Measurements from ENCODE around the gene ZNF227.
"Not testable (repeated sequence)": the region's sequence is repeated elsewhere in the genome, so short reads cannot be mapped to it uniquely, and the experiment has no call there.

ZNF227 gene

GRCh38 chr19:44164673-44165512 is 47.4 kb upstream of the ZNF227 start, which contains the start of gene ZNF226:
Gene ZNF226 (plus strand): TSS chr19:44165100. CDS start chr19:44170081, 4,981 bp downstream.
- H3K79me2 ChIP-seq (ENCODE audit: insufficient read depth, low read length) = 0 out of 2 replicates have a peak, but pooled peaks cover 3% of the 10 kb centered on the region
- peaks cover 15% of the 10 kb centered on the region for H3K4me1 ChIP-seq (ENCODE audit: insufficient read depth, low read length, severe bottlenecking)
- no peaks in the 10 kb centered on the region for H4K20me1 ChIP-seq (ENCODE audit: insufficient read depth, low read length)
- TF ChIP-seq CTCF (IDR thresholded peaks at IDR 0.05; ENCODE audit: low read length) (no peak), EZH2 (IDR thresholded peaks at IDR 0.05; ENCODE audit: borderline replicate concordance, low read length) (no peak)
- no peaks in the 10 kb centered on the region for H3K27me3 ChIP-seq (ENCODE audit: insufficient read depth, low read length)
- peak within 1 kb of the TSS; percentile 68 for H3K4me3 ChIP-seq (ENCODE audit: low read depth, low read length, poor library complexity, severe bottlenecking)
- H2AFZ ChIP-seq (ENCODE audit: low read length) = peak within 1 kb of the TSS; percentile 50
- H3K36me3 ChIP-seq (ENCODE audit: insufficient read depth, low read length) = peaks cover 35% of the 10 kb centered on the region
- H3F3A ChIP-seq (ENCODE audit: insufficient read depth, low read length) = no peaks in the 10 kb centered on the region
- peak within 1 kb of the TSS; percentile 25 for H3K27ac ChIP-seq (ENCODE audit: low read depth, low read length, poor library complexity, severe bottlenecking)
- H3K9ac ChIP-seq (ENCODE audit: low read length) = peak within 1 kb of the TSS; percentile 76
- peaks cover 3% of the 10 kb centered on the region; the same call in 1 of the 2 replicates for H3K9me3 ChIP-seq (ENCODE audit: low read length)
- H3K9me2 ChIP-seq (ENCODE audit: low read depth, low read length) = no peaks in the 10 kb centered on the region
- peak within 1 kb of the TSS; percentile 98 for H3K4me2 ChIP-seq (ENCODE audit: low read length)

GRCh38 chr19:44170660-44171059 is 41.7 kb upstream of the ZNF227 start:
- not testable (repeated sequence) for H3F3A ChIP-seq (ENCODE audit: insufficient read depth, low read length); H3K79me2 ChIP-seq (ENCODE audit: insufficient read depth, low read length)

GRCh38 chr19:44176590-44176989 is 35.7 kb upstream of the ZNF227 start:
- Histone ChIP-seq H3K9me3 (ENCODE audit: low read length) (peaks cover 38% of the 10 kb centered on the region), H3K4me3 (ENCODE audit: low read depth, low read length, poor library complexity, severe bottlenecking) (no peak overlapping the region), H4K20me1 (ENCODE audit: insufficient read depth, low read length) (no peaks in the 10 kb centered on the region), H3K79me2 (ENCODE audit: insufficient read depth, low read length) (no peaks in the 10 kb centered on the region), H3K9me2 (ENCODE audit: low read depth, low read length) (no peaks in the 10 kb centered on the region), H3K27ac (ENCODE audit: low read depth, low read length, poor library complexity, severe bottlenecking) (no peak overlapping the region), H3K36me3 (ENCODE audit: insufficient read depth, low read length) (peaks cover 63% of the 10 kb centered on the region), H3F3A (ENCODE audit: insufficient read depth, low read length) (no peaks in the 10 kb centered on the region), H3K27me3 (ENCODE audit: insufficient read depth, low read length) (no peaks in the 10 kb centered on the region), H3K4me2 (ENCODE audit: low read length) (no peak overlapping the region), H2AFZ (ENCODE audit: low read length) (no peak overlapping the region), H3K9ac (ENCODE audit: low read length) (no peak overlapping the region), H3K4me1 (ENCODE audit: insufficient read depth, low read length, severe bottlenecking) (no peaks in the 10 kb centered on the region)
- TF ChIP-seq CTCF (IDR thresholded peaks at IDR 0.05; ENCODE audit: low read length) (no peak), EZH2 (IDR thresholded peaks at IDR 0.05; ENCODE audit: borderline replicate concordance, low read length) (no peak)

More at GRCh38 chr19:44170660-44171059, 41.7 kb upstream of the ZNF227 start:
- H3K4me2 ChIP-seq (ENCODE audit: low read length); H3K27ac ChIP-seq (ENCODE audit: low read depth, low read length, poor library complexity, severe bottlenecking); H3K9me2 ChIP-seq (ENCODE audit: low read depth, low read length); H4K20me1 ChIP-seq (ENCODE audit: insufficient read depth, low read length); H2AFZ ChIP-seq (ENCODE audit: low read length); H3K9ac ChIP-seq (ENCODE audit: low read length); H3K4me1 ChIP-seq (ENCODE audit: insufficient read depth, low read length, severe bottlenecking); H3K27me3 ChIP-seq (ENCODE audit: insufficient read depth, low read length); H3K4me3 ChIP-seq (ENCODE audit: low read depth, low read length, poor library complexity, severe bottlenecking): not testable (repeated sequence)
- Histone ChIP-seq H3K9me3 (ENCODE audit: low read length) (peaks cover 17% of the 10 kb centered on the region), H3K36me3 (ENCODE audit: insufficient read depth, low read length) (peaks cover 89% of the 10 kb centered on the region)
